Stomach (tissue), 4 donors: ENCODE results near the gene NAA40.

ENCODE experiments used
- CTCF ChIP-seq, 7 experiments: fragments of 450-650 bp in 4 of 7; fragments of 200-600 bp in 3 of 7; sonication (generic) in 3 of 7; IDR thresholded peaks; one replicate each; pipeline ENCODE4 v1.5.1; 2016 to 2019; ENCODE audit warnings: antibody characterized with exemption in 7 of 7, control low read depth in 2 of 7, mild to moderate bottlenecking in 1 of 7
- POLR2A ChIP-seq, 4 donors: fragments of 450-650 bp; IDR thresholded peaks; one replicate each; pipeline ENCODE4 v1.6.1; 2016; ENCODE audit warnings: antibody characterized with exemption in 4 of 4, control low read depth in 2 of 4, mild to moderate bottlenecking in 1 of 4, moderate library complexity in 1 of 4
- POLR2AphosphoS5 ChIP-seq, 3 donors: sonication (generic); formaldehyde crosslinking; IDR thresholded peaks; one replicate each; pipeline ENCODE4 v1.6.1; 2016; ENCODE audit warnings: antibody characterized with exemption in 3 of 3

GRCh38 chr11:63958008-63958407, 19.2 kb downstream of the NAA40 start:
- TF ChIP-seq POLR2A (IDR thresholded peaks at IDR 0.05) (no peak), POLR2AphosphoS5 (IDR thresholded peaks at IDR 0.05) (no peak), CTCF (IDR thresholded peaks at IDR 0.05) (no peak)
